ENCODE results near the gene LASP1. TPM values are rescaled to one million over a fixed set of nuclear protein-coding genes. Genes with fewer than 3 reads are reported as not detected.
"Not testable (repeated sequence)": the region's sequence is repeated elsewhere in the genome, so short reads cannot be mapped to it uniquely, and the experiment has no call there.

The LASP1 gene
- total RNA-seq, 1 experiment from 2014 or later: 106 TPM

DNA sequence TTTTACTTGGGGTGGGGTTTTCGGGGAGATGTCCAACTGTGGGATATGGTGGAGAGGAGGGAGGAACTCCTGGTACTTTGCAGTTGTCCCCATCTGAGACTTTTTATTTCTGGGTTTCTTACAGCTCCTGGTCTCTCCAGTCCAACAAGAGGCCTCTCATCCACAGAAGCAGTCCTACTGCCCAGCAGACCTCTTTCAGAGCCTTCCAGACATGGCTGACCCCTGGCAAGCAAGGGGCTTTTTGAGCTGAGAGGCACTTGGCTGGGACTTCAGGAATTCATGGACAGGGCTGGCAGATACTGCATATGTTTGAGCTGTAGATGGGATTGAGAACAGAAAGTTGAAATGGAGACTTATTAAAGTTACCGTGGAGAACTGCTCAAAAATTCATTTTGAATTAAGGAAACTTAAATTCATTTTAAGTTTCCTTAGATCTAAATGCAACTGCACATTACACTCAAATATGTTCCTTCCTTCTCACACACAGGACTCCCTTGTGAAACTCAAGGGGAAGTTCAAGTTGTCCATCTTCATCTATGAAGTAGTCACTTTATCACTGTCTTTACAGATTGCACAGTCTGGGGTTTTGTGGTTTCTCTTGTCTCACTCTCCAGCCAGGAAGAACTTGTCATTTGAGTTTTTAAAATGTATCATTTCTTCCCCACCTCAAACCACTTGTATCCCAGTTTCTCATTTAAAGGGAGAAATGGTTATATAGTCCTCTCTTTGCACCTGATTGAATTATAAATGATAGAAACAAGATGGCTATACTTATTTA lies 56.6 kb downstream of the LASP1 start:
- DNase-seq (no peak), ATAC-seq (no peak)
- Histone ChIP-seq H3K27me3 (ENCODE audit: low read length) (no peaks in the 10 kb centered on the region), H2AFZ (ENCODE audit: low read length) (no peak overlapping the region), H3K4me1 (ENCODE audit: insufficient read depth, low read length) (no peaks in the 10 kb centered on the region), H3F3A (ENCODE audit: low read length, unreplicated experiment) (no peaks in the 10 kb centered on the region), H3K9ac (ENCODE audit: low read length) (no peak overlapping the region), H3K4me2 (ENCODE audit: low read length) (no peak overlapping the region), H3K79me2 (ENCODE audit: low read length) (no peaks in the 10 kb centered on the region), H3K9me3 (ENCODE audit: low read length) (no peaks in the 10 kb centered on the region), H3K9me2 (replicated peaks; ENCODE audit: low read length) (no peaks in the 10 kb centered on the region), H3K27ac (ENCODE audit: low read length) (no peak overlapping the region), H3K36me3 (ENCODE audit: low read depth, low read length) (no peaks in the 10 kb centered on the region), H4K20me1 (ENCODE audit: low read length) (no peaks in the 10 kb centered on the region), H3K4me3 (ENCODE audit: low read length) (no peak overlapping the region)
- no TSS peak for BruUV-seq (replicated peaks)
- intact Hi-C loops (cut with micrococcal nuclease): no loop called here
- POLR2A ChIA-PET (ENCODE audit: unreplicated experiment): no interaction called here
- TF ChIP-seq EZH2phosphoT487 (IDR thresholded peaks at IDR 0.05; ENCODE audit: borderline replicate concordance, low read length): no peak
- no peak for TF ChIP-seq EZH2 (IDR thresholded peaks at IDR 0.05; ENCODE audit: low read length, unreplicated experiment)
- TF ChIP-seq, protein P1, sequence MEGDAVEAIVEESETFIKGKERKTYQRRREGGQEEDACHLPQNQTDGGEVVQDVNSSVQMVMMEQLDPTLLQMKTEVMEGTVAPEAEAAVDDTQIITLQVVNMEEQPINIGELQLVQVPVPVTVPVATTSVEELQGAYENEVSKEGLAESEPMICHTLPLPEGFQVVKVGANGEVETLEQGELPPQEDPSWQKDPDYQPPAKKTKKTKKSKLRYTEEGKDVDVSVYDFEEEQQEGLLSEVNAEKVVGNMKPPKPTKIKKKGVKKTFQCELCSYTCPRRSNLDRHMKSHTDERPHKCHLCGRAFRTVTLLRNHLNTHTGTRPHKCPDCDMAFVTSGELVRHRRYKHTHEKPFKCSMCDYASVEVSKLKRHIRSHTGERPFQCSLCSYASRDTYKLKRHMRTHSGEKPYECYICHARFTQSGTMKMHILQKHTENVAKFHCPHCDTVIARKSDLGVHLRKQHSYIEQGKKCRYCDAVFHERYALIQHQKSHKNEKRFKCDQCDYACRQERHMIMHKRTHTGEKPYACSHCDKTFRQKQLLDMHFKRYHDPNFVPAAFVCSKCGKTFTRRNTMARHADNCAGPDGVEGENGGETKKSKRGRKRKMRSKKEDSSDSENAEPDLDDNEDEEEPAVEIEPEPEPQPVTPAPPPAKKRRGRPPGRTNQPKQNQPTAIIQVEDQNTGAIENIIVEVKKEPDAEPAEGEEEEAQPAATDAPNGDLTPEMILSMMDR (conservative IDR thresholded peaks at IDR 0.05; ENCODE audit: low read depth, low read length): no peak
- CTCF ChIA-PET: no interaction called here

DNA sequence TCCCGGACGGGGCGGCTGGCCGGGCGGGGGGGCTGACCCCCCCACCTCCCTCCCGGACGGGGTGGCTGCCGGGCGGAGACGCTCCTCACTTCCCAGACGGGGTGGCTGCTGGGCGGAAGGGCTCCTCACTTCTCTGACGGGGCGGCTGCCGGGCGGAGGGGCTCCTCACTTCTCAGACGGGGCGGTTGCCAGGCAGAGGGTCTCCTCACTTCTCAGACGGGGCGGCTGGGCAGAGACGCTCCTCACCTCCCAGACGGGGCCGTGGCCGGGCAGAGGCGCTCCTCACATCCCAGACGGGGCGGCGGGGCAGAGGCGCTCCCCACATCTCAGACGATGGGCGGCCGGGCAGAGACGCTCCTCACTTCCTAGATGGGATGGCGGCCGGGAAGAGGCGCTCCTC lies 60.9 kb downstream of the LASP1 start:
- H3K4me3 ChIP-seq (ENCODE audit: low read length); H2AFZ ChIP-seq (ENCODE audit: low read length); H3K4me2 ChIP-seq (ENCODE audit: low read length); H3K27ac ChIP-seq (ENCODE audit: low read length); H3K9me3 ChIP-seq (ENCODE audit: low read length); H3K9ac ChIP-seq (ENCODE audit: low read length); DNase-seq; H3K27me3 ChIP-seq (ENCODE audit: low read length); H3K9me2 ChIP-seq (replicated peaks; ENCODE audit: low read length); H4K20me1 ChIP-seq (ENCODE audit: low read length); ATAC-seq; CTCF ChIA-PET; H3F3A ChIP-seq (ENCODE audit: low read length, unreplicated experiment); BruUV-seq (replicated peaks); H3K36me3 ChIP-seq (ENCODE audit: low read depth, low read length); H3K79me2 ChIP-seq (ENCODE audit: low read length); H3K4me1 ChIP-seq (ENCODE audit: insufficient read depth, low read length); intact Hi-C loops (cut with micrococcal nuclease); POLR2A ChIA-PET (ENCODE audit: unreplicated experiment): not testable (repeated sequence)

DNA sequence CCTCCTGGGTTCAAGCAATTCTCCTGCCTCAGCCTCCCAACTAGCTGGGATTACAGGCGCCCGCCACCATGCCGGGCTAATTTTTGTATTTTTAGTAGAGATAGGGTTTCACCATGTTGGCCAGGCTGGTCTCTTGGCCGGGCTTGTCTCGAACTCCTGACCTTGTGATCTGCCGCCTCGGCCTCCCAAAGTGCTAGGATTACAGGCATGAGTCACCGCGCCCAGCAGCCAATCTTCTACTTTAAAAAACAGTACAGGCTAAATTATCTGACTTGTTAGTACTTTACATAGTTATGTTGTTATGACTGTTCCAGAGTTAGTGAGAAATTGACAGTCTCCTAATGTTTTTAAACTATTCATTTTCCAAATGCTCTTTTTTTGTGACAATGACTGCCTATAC lies 64.1 kb downstream of the LASP1 start:
- H3K4me1 ChIP-seq (ENCODE audit: insufficient read depth, low read length); ATAC-seq; H3K4me3 ChIP-seq (ENCODE audit: low read length); H3F3A ChIP-seq (ENCODE audit: low read length, unreplicated experiment); H3K9me3 ChIP-seq (ENCODE audit: low read length); H3K27ac ChIP-seq (ENCODE audit: low read length); DNase-seq; H3K4me2 ChIP-seq (ENCODE audit: low read length); H2AFZ ChIP-seq (ENCODE audit: low read length); CTCF ChIA-PET; POLR2A ChIA-PET (ENCODE audit: unreplicated experiment); BruUV-seq (replicated peaks); H3K36me3 ChIP-seq (ENCODE audit: low read depth, low read length); H3K27me3 ChIP-seq (ENCODE audit: low read length); H3K79me2 ChIP-seq (ENCODE audit: low read length); H3K9me2 ChIP-seq (replicated peaks; ENCODE audit: low read length); H4K20me1 ChIP-seq (ENCODE audit: low read length); intact Hi-C loops (cut with micrococcal nuclease); H3K9ac ChIP-seq (ENCODE audit: low read length): not testable (repeated sequence)

DNA sequence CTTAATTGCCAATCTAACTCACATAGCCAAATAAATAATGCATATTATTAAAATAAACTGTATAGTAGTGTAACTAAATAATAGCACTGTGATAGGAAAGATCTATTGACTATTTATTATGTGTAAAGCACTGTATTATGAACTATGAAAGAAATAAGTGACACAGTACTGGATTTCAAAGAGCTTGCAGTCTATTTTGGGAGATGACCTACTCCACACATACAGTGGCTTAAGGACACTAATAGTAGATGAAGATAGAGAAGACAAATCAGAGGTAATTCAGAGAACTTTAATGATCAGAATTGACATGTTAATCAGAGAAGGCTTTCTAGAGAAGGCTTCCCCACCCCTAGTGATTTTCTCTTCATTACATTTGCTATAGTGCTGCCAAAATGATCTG lies 70.1 kb downstream of the LASP1 start:
- H3K4me3 ChIP-seq (ENCODE audit: low read length): no peak overlapping the region
- intact Hi-C loops (cut with micrococcal nuclease): no loop called here
- BruUV-seq (replicated peaks): no TSS peak
- ATAC-seq (no peak), DNase-seq (no peak)
- POLR2A ChIA-PET (ENCODE audit: unreplicated experiment): no interaction called here
- no peak overlapping the region for H3K4me2 ChIP-seq (ENCODE audit: low read length)
- no peaks in the 10 kb centered on the region for H3F3A ChIP-seq (ENCODE audit: low read length, unreplicated experiment)
- H3K79me2 ChIP-seq (ENCODE audit: low read length): no peaks in the 10 kb centered on the region
- no peak overlapping the region for H3K9ac ChIP-seq (ENCODE audit: low read length)
- no peak overlapping the region for H3K27ac ChIP-seq (ENCODE audit: low read length)
- CTCF ChIA-PET: no interaction called here
- H3K9me3 ChIP-seq (ENCODE audit: low read length): no peaks in the 10 kb centered on the region
- H4K20me1 ChIP-seq (ENCODE audit: low read length): no peaks in the 10 kb centered on the region
- no peaks in the 10 kb centered on the region for H3K36me3 ChIP-seq (ENCODE audit: low read depth, low read length)
- H3K27me3 ChIP-seq (ENCODE audit: low read length): no peaks in the 10 kb centered on the region
- H3K9me2 ChIP-seq (replicated peaks; ENCODE audit: low read length): no peaks in the 10 kb centered on the region
- no peak for TF ChIP-seq EZH2phosphoT487 (IDR thresholded peaks at IDR 0.05; ENCODE audit: borderline replicate concordance, low read length)
- no peak for TF ChIP-seq EZH2 (IDR thresholded peaks at IDR 0.05; ENCODE audit: low read length, unreplicated experiment)
- TF ChIP-seq, protein P1 (conservative IDR thresholded peaks at IDR 0.05; ENCODE audit: low read depth, low read length): no peak
- H2AFZ ChIP-seq (ENCODE audit: low read length): no peak overlapping the region
- no peaks in the 10 kb centered on the region for H3K4me1 ChIP-seq (ENCODE audit: insufficient read depth, low read length)
